Hepatocyte (in vitro differentiated cells): ENCODE results near the gene ARHGAP26. TPM values are rescaled to one million over a fixed set of nuclear protein-coding genes. Genes with fewer than 3 reads are reported as not detected.

Source experiments
- DNase-seq: peaks from one replicate; pipeline ENCODE4 v3.0.0-alpha.2; 2016; ENCODE audit warnings: low spot score
- H2AFZ ChIP-seq: fragments of 200-600 bp; sonication (generic); 2 replicates; pipeline ENCODE4 v1.6.0; 2016; ENCODE audit warnings: antibody characterized with exemption, mild to moderate bottlenecking
- H3K27ac ChIP-seq: fragments of 200-600 bp; sonication (generic); 2 replicates; pipeline ENCODE4 v1.5.1; 2016; ENCODE audit warnings: mild to moderate bottlenecking
- H3K27me3 ChIP-seq: fragments of 200-600 bp; sonication (generic); 2 replicates; pipeline ENCODE4 v1.6.1; 2016
- H3K36me3 ChIP-seq: fragments of 200-600 bp; sonication (generic); replicated peaks from 2 replicates; pipeline ENCODE4 v1.5.1; 2016; ENCODE audit warnings: low read depth; ENCODE audit not compliant: insufficient read depth
- H3K4me1 ChIP-seq: fragments of 200-600 bp; sonication (generic); 2 replicates; pipeline ENCODE4 v1.5.1; 2016; ENCODE audit warnings: mild to moderate bottlenecking, moderate library complexity; ENCODE audit not compliant: insufficient read depth
- H3K4me2 ChIP-seq: fragments of 200-600 bp; sonication (generic); 2 replicates; pipeline ENCODE4 v1.6.0; 2016
- H3K4me3 ChIP-seq: fragments of 200-600 bp; sonication (generic); 2 replicates; pipeline ENCODE4 v1.5.1; 2016; ENCODE audit warnings: mild to moderate bottlenecking
- H3K79me2 ChIP-seq: fragments of 200-600 bp; sonication (generic); 2 replicates; pipeline ENCODE4 v1.6.0; 2017; ENCODE audit warnings: mild to moderate bottlenecking
- H3K9me2 ChIP-seq: fragments of 200-600 bp; sonication (generic); replicated peaks from 2 replicates; pipeline ENCODE4 v1.6.0; 2017; ENCODE audit warnings: mild to moderate bottlenecking; ENCODE audit not compliant: insufficient read depth
- H3K9me3 ChIP-seq: fragments of 200-600 bp; sonication (generic); 2 replicates; pipeline ENCODE4 v1.5.1; 2016; ENCODE audit warnings: low read depth, mild to moderate bottlenecking
- H4K20me1 ChIP-seq: fragments of 200-600 bp; sonication (generic); 2 replicates; pipeline ENCODE4 v1.6.0; 2016; ENCODE audit warnings: mild to moderate bottlenecking; ENCODE audit not compliant: insufficient read depth, poor library complexity, severe bottlenecking
- EZH2 ChIP-seq: fragments of 200-600 bp; sonication (generic); IDR thresholded peaks from 2 replicates; pipeline ENCODE4 v1.6.1; 2016; ENCODE audit warnings: antibody characterized with exemption, mild to moderate bottlenecking, borderline replicate concordance
- EZH2phosphoT487 ChIP-seq: fragments of 200-600 bp; sonication (generic); IDR thresholded peaks from one replicate; pipeline ENCODE4 v1.6.1; 2018; ENCODE audit warnings: antibody characterized with exemption, mild to moderate bottlenecking, low read depth, moderate library complexity; ENCODE audit not compliant: unreplicated experiment, severe bottlenecking
- WGBS: methylation state at CpG from one replicate; pipeline ENCODE4 v1.1.6; 2016; ENCODE audit warnings: low lambda C conversion rate; ENCODE audit errors: missing lambda C conversion rate; 5-methylcytosine and 5-hydroxymethylcytosine counted together
- polyA plus RNA-seq: library from polyadenylated mRNA; unstranded; fragments of >200 nt; fragmentation: Nextera tagmentation; extraction: Ambion mirVana; gene quantifications from 2 replicates; pipeline ENCODE4 v1.2.1, GENCODE V29; 2016
- total RNA-seq: library from RNA; depleted of rRNA; stranded (reverse); fragments of >200 nt; gene quantifications from 2 replicates; pipeline ENCODE4 v1.2.3, GENCODE V29; 2014
- TF ChIP-seq, protein P1 (sequence below): fragments of 200-600 bp; sonication (generic); IDR thresholded peaks from 2 replicates; pipeline ENCODE4 v1.5.1; 2016; ENCODE audit warnings: antibody characterized with exemption, mild to moderate bottlenecking; ENCODE audit not compliant: poor library complexity

Gene ARHGAP26
- total and polyA plus RNA-seq, 2 experiments from 2014 or later, result 16.5 to 19.8 TPM

GRCh38 chr5:143026380-143026779 is 256.2 kb downstream of the ARHGAP26 start:
- TF ChIP-seq EZH2 (no peak), EZH2phosphoT487 (no peak)
- TF ChIP-seq, protein P1, sequence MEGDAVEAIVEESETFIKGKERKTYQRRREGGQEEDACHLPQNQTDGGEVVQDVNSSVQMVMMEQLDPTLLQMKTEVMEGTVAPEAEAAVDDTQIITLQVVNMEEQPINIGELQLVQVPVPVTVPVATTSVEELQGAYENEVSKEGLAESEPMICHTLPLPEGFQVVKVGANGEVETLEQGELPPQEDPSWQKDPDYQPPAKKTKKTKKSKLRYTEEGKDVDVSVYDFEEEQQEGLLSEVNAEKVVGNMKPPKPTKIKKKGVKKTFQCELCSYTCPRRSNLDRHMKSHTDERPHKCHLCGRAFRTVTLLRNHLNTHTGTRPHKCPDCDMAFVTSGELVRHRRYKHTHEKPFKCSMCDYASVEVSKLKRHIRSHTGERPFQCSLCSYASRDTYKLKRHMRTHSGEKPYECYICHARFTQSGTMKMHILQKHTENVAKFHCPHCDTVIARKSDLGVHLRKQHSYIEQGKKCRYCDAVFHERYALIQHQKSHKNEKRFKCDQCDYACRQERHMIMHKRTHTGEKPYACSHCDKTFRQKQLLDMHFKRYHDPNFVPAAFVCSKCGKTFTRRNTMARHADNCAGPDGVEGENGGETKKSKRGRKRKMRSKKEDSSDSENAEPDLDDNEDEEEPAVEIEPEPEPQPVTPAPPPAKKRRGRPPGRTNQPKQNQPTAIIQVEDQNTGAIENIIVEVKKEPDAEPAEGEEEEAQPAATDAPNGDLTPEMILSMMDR, result no peak
- Histone ChIP-seq H3K4me2 (no peak overlapping the region), H4K20me1 (no peaks in the 10 kb centered on the region), H3K79me2 (no peaks in the 10 kb centered on the region), H3K27ac (no peak overlapping the region), H3K9me2 (no peaks in the 10 kb centered on the region), H2AFZ (no peak overlapping the region), H3K36me3 (no peaks in the 10 kb centered on the region), H3K4me1 (peaks cover 9% of the 10 kb centered on the region), H3K9me3 (no peaks in the 10 kb centered on the region), H3K4me3 (no peak overlapping the region), H3K27me3 (no peaks in the 10 kb centered on the region)
- DNase-seq, result no peak
- 97% methylated on average over 3 of the region's 3 CpGs for WGBS

GRCh38 chr5:143029293-143029692 is 259.1 kb downstream of the ARHGAP26 start:
- Histone ChIP-seq H3K4me1 (peaks cover 9% of the 10 kb centered on the region), H3K9me2 (no peaks in the 10 kb centered on the region)
- WGBS, result 97% methylated on average over 3 of the region's 4 CpGs

DNA sequence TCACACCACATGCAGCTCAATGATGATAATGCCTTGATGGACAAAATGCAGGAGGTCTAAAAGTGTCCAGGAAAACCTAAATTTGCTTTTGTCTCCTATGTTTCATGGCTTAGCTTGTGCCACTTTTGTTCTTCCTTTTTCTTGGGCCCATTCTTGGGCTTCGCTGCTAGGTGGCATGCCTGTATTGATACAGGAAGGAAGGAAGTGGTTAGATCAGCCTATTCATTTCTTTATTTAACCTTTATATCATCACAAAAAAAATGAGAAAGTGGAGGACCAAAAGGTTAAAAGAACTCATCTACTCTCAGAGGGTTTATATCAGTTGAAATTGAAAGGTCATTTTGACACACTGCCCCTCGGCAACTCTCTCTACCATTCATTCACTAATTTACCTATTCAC is 260.2 kb downstream of the ARHGAP26 start:
- no peak overlapping the region for H3K4me3 ChIP-seq

More at GRCh38 chr5:143029293-143029692, 259.1 kb downstream of the ARHGAP26 start:
- Histone ChIP-seq H3K9me3 (no peaks in the 10 kb centered on the region), H4K20me1 (no peaks in the 10 kb centered on the region), H3K79me2 (no peaks in the 10 kb centered on the region), H3K4me3 (no peak overlapping the region), H3K27me3 (no peaks in the 10 kb centered on the region), H2AFZ (no peak overlapping the region), H3K4me2 (no peak overlapping the region), H3K27ac (no peak overlapping the region), H3K36me3 (no peaks in the 10 kb centered on the region)
- no peak for DNase-seq
- no peak for TF ChIP-seq EZH2

DNA sequence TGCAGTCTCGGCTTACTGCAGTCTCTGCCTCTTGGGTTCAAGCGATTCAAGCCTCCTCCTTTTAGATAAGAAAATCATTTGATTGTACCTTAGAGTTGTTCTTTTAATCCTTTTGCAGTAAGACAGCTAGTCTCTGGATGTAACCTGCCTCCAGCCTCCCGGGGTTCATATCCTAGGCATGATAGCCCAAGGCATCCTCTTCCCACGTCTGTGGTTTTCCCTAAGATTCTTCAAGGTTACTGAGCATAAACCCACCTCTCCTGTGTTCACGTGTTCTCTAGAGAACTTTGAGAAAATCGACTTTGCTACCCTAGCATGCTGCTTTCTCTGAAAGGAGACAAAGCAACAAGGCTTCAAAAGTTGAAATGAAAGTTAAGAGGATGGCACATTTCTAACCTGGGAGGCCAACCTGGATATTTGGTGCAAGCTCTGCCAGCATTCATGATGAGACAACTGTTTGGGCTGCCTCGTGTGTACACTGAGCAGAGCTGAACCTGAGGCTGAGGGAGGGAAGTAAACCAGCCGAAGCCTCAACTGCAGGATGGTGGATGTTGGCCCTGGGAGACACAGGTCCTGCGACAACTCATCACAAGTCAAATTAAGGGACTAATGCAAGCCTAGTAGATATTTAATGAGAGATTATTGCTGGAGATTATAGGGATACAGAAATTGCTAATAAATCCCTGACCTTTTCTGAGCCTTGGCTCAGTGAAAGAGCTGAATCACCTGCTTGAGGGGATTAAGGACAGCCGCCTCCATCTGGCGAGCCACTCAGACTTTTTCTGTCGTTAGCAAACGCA is 261.8 kb downstream of the ARHGAP26 start:
- H3K36me3 ChIP-seq, result no peaks in the 10 kb centered on the region
- H3K9me2 ChIP-seq, result no peaks in the 10 kb centered on the region
- H3K4me2 ChIP-seq, result no peak overlapping the region
- H4K20me1 ChIP-seq, result no peaks in the 10 kb centered on the region
- H3K27me3 ChIP-seq, result no peaks in the 10 kb centered on the region
- H3K79me2 ChIP-seq, result no peaks in the 10 kb centered on the region
- H2AFZ ChIP-seq, result no peak overlapping the region
- TF ChIP-seq EZH2 (no peak), EZH2phosphoT487 (no peak)
- TF ChIP-seq, protein P1, result no peak
- no peaks in the 10 kb centered on the region for H3K4me1 ChIP-seq
- DNase-seq, result no peak
- no peak overlapping the region for H3K4me3 ChIP-seq
- H3K9me3 ChIP-seq, result no peaks in the 10 kb centered on the region
- no peak overlapping the region for H3K27ac ChIP-seq
- WGBS, result 69% methylated on average over 13 of the region's 13 CpGs

More for the DNA sequence above, 260.2 kb downstream of the ARHGAP26 start:
- Histone ChIP-seq H3K36me3 (no peaks in the 10 kb centered on the region), H3K4me2 (no peak overlapping the region), H3K9me3 (no peaks in the 10 kb centered on the region), H3K9me2 (no peaks in the 10 kb centered on the region), H3K4me1 (peaks cover 4% of the 10 kb centered on the region), H4K20me1 (no peaks in the 10 kb centered on the region), H3K79me2 (no peaks in the 10 kb centered on the region), H3K27me3 (no peaks in the 10 kb centered on the region), H3K27ac (no peak overlapping the region), H2AFZ (no peak overlapping the region)
- DNase-seq, result no peak
- 98% methylated on average over 2 of the region's 2 CpGs for WGBS
- TF ChIP-seq EZH2, result no peak
- TF ChIP-seq EZH2phosphoT487, result no peak
- TF ChIP-seq, protein P1, result no peak
